CD14-positive monocyte (primary cell): Measurements from ENCODE around the gene TAS2R39. TPM values are rescaled to one million over a fixed set of nuclear protein-coding genes. Genes with fewer than 3 reads are reported as not detected.

ENCODE experiments used
- DNase-seq, 3 donors: peaks; one replicate each; pipeline ENCODE4 v3.0.0-alpha.2; 2011 to 2022
- H2AFZ ChIP-seq: 2 replicates; pipeline ENCODE4 v1.6.0; 2012; ENCODE audit warnings: mild to moderate bottlenecking, low read depth, low read length, inconsistent platforms; ENCODE audit not compliant: insufficient read depth, poor library complexity, severe bottlenecking
- H3K27ac ChIP-seq, 2 donors: 1 replicate in 1 of 2; 2 replicates in 1 of 2; pipeline ENCODE4 v1.5.1; 2012 to 2013; ENCODE audit warnings: low read length in 2 of 2, control low read depth in 1 of 2, inconsistent platforms in 1 of 2, low read depth in 1 of 2, mild to moderate bottlenecking in 1 of 2
- H3K27me3 ChIP-seq, 2 donors: one replicate each; pipeline versions ENCODE4 v1.6.0 to v1.6.1; 2011 to 2013; ENCODE audit warnings: low read length in 2 of 2; ENCODE audit not compliant: control insufficient read depth in 2 of 2, insufficient read depth in 2 of 2
- H3K36me3 ChIP-seq, 2 donors: replicated peaks in 1 of 2; 1 replicate in 1 of 2; 2 replicates in 1 of 2; pipeline versions ENCODE4 v1.5.1 to v1.6.1; 2012 to 2013; ENCODE audit warnings: low read length in 2 of 2, control low read depth in 1 of 2, inconsistent platforms in 1 of 2, mild to moderate bottlenecking in 1 of 2; ENCODE audit not compliant: insufficient read depth in 2 of 2, control insufficient read depth in 1 of 2
- H3K4me1 ChIP-seq, 2 donors: 1 replicate in 1 of 2; 2 replicates in 1 of 2; pipeline versions ENCODE4 v1.5.1 to v1.6.1; 2012 to 2013; ENCODE audit warnings: low read length in 2 of 2, control low read depth in 1 of 2, inconsistent platforms in 1 of 2, mild to moderate bottlenecking in 1 of 2, moderate library complexity in 1 of 2; ENCODE audit not compliant: insufficient read depth in 2 of 2, control insufficient read depth in 1 of 2
- H3K4me2 ChIP-seq: replicated peaks from 2 replicates; pipeline ENCODE3; 2012; ENCODE audit warnings: low read length, moderate library complexity, mild to moderate bottlenecking; ENCODE audit not compliant: poor library complexity, severe bottlenecking; ENCODE audit errors: extremely low read depth
- H3K4me3 ChIP-seq, 3 experiments: fragments of 200-600 bp in 1 of 3; sonication (generic) in 1 of 3; replicated peaks in 1 of 3; 1 replicate in 2 of 3; 2 replicates in 1 of 3; pipeline ENCODE4 v1.5.1; 2011 to 2013; ENCODE audit warnings: low read length in 3 of 3, mild to moderate bottlenecking in 3 of 3, control low read depth in 2 of 3, low read depth in 2 of 3, inconsistent platforms in 1 of 3, moderate library complexity in 1 of 3
- H3K79me2 ChIP-seq: 2 replicates; pipeline ENCODE4 v1.6.0; 2012; ENCODE audit warnings: mild to moderate bottlenecking, control low read depth, inconsistent platforms, low read length, moderate library complexity; ENCODE audit not compliant: insufficient read depth
- H3K9ac ChIP-seq: 2 replicates; pipeline ENCODE4 v1.6.0; 2017; ENCODE audit warnings: low read length, mild to moderate bottlenecking; ENCODE audit not compliant: insufficient read depth, poor library complexity, severe bottlenecking
- H3K9me3 ChIP-seq, 2 donors: replicated peaks in 1 of 2; 1 replicate in 1 of 2; 2 replicates in 1 of 2; pipeline versions ENCODE4 v1.5.1 to v1.6.1; 2012 to 2013; ENCODE audit warnings: low read length in 2 of 2, control low read depth in 1 of 2; ENCODE audit not compliant: control insufficient read depth in 1 of 2, insufficient read depth in 1 of 2
- H4K20me1 ChIP-seq: 2 replicates; pipeline ENCODE4 v1.6.0; 2012; ENCODE audit warnings: mild to moderate bottlenecking, low read length, control low read depth, moderate library complexity; ENCODE audit not compliant: insufficient read depth
- H3K27ac Mint-ChIP-seq, 7 donors: one replicate each; pipeline ENCODE4 v1.8.0; 2020; ENCODE audit warnings: mild to moderate bottlenecking in 7 of 7, mixed read lengths in 7 of 7, moderate library complexity in 6 of 7, inconsistent platforms in 2 of 7
- H3K27me3 Mint-ChIP-seq, 3 donors: one replicate each; pipeline ENCODE4 v1.8.0; 2021 to 2022; ENCODE audit warnings: low read depth in 3 of 3, mild to moderate bottlenecking in 3 of 3, mixed read lengths in 3 of 3, moderate library complexity in 3 of 3, inconsistent platforms in 1 of 3
- H3K36me3 Mint-ChIP-seq, 2 donors: one replicate each; pipeline ENCODE4 v1.8.0; 2020; ENCODE audit warnings: mixed read lengths in 2 of 2, inconsistent platforms in 1 of 2, mild to moderate bottlenecking in 1 of 2
- H3K4me1 Mint-ChIP-seq: one replicate; pipeline ENCODE4 v1.8.0; 2020; ENCODE audit warnings: mild to moderate bottlenecking, mixed read lengths
- H3K4me3 Mint-ChIP-seq, 2 donors: one replicate each; pipeline ENCODE4 v1.8.0; 2020; ENCODE audit warnings: mild to moderate bottlenecking in 2 of 2, mixed read lengths in 2 of 2, moderate library complexity in 1 of 2
- H3K9me3 Mint-ChIP-seq, 7 donors: one replicate each; pipeline ENCODE4 v1.8.0; 2020 to 2022; ENCODE audit warnings: mixed read lengths in 7 of 7, mild to moderate bottlenecking in 6 of 7, moderate library complexity in 6 of 7, inconsistent platforms in 2 of 7
- WGBS: methylation state at CpG from one replicate; pipeline ENCODE4 v1.1.5; 2013; ENCODE audit warnings: missing lambda C conversion rate; ENCODE audit not compliant: insufficient coverage; 5-methylcytosine and 5-hydroxymethylcytosine counted together
- intact Hi-C, 2 donors: fragments of 100-400 bp; cut with micrococcal nuclease; formaldehyde crosslinking; loops; one replicate each; pipeline versions ENCODE4 v1.15.0 to v1.15.1; 2023
- polyA plus RNA-seq, 3 donors: library from polyadenylated mRNA; depleted of rRNA in 1 of 3; unstranded in 2 of 3; stranded (reverse) in 1 of 3; fragments of 300-500 nt in 2 of 3; fragments of >200 nt in 1 of 3; fragmentation: Illumina TruSeq in 2 of 3; gene quantifications; 1 replicate in 2 of 3; 2 replicates in 1 of 3; pipeline ENCODE4 v1.2.3, GENCODE V29; 2012 to 2021
- TF ChIP-seq, protein P1 (sequence below): fragments of 200-600 bp; IDR thresholded peaks from one replicate; pipeline ENCODE4 v1.8.0; 2022; ENCODE audit warnings: antibody characterized with exemption, mild to moderate bottlenecking

The TAS2R39 gene
- polyA plus RNA-seq, 3 donors, result not detected

DNA sequence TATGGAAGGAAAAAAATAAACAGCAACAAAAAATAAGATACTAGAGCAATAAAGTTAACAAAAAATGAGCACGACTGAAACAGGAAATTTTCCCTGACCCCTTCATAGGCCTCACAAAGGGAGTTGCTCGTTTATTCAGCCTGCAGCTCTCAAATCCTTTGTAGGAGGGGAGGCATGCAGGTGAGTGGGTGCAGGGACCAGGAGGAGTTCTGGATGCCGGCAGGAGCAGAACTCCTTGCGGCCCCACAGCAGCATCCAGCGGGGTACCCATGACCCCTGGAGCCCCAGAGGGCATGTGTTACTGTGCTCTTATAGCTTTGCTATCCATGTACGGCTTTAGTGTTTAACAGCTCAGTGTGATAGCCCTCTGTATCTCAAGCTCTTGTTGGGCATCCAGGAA lies 5.8 kb downstream of the TAS2R39 start:
- Histone ChIP-seq H3K9me3 (no peaks in the 10 kb centered on the region), H4K20me1 (no peaks in the 10 kb centered on the region), H3K4me3 (no peak overlapping the region), H3K4me1 (no peaks in the 10 kb centered on the region), H3K27me3 (no peaks in the 10 kb centered on the region), H3K4me2 (no peak overlapping the region), H2AFZ (no peak overlapping the region), H3K36me3 (no peaks in the 10 kb centered on the region), H3K9ac (no peak overlapping the region), H3K79me2 (no peaks in the 10 kb centered on the region), H3K27ac (no peak overlapping the region)
- WGBS, result 100% methylated on average over 4 of the region's 6 CpGs
- H3K36me3 Mint-ChIP-seq, result no peaks in the 10 kb centered on the region
- no peak for DNase-seq
- peaks cover 0 to 3% (median 0%) of the 10 kb centered on the region in 7 donors for H3K9me3 Mint-ChIP-seq
- intact Hi-C loops, result no loop called here
- no peaks in the 10 kb centered on the region for H3K4me1 Mint-ChIP-seq
- TF ChIP-seq, protein P1, sequence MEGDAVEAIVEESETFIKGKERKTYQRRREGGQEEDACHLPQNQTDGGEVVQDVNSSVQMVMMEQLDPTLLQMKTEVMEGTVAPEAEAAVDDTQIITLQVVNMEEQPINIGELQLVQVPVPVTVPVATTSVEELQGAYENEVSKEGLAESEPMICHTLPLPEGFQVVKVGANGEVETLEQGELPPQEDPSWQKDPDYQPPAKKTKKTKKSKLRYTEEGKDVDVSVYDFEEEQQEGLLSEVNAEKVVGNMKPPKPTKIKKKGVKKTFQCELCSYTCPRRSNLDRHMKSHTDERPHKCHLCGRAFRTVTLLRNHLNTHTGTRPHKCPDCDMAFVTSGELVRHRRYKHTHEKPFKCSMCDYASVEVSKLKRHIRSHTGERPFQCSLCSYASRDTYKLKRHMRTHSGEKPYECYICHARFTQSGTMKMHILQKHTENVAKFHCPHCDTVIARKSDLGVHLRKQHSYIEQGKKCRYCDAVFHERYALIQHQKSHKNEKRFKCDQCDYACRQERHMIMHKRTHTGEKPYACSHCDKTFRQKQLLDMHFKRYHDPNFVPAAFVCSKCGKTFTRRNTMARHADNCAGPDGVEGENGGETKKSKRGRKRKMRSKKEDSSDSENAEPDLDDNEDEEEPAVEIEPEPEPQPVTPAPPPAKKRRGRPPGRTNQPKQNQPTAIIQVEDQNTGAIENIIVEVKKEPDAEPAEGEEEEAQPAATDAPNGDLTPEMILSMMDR, result no peak
- no peak overlapping the region for H3K27ac Mint-ChIP-seq
- H3K27me3 Mint-ChIP-seq, result peaks cover 0 to 2% (median 0%) of the 10 kb centered on the region in 3 donors
- no peak overlapping the region for H3K4me3 Mint-ChIP-seq

DNA sequence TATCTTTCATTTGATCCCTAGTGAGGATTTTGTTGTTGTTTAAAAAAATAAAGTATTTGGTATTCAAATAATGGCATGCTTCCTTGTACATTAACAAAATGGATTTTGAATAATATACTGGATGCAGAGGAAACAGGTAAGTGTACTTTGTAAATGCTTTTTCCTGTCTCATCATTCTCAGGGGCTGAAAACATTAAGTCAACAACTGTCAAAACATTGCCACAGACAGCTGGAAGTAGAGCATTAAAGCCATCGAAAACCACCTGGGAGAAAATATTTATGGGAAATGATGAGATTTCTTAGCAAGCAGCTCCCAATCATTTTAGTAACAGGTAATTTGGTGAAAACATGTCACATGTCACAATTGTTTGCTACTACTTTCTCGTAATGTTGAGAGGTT lies 10.7 kb downstream of the TAS2R39 start:
- intact Hi-C loops, result no loop called here
- TF ChIP-seq, protein P1, result no peak
- no peak overlapping the region for H3K4me3 ChIP-seq
- no peak for DNase-seq
- WGBS, result no CpG with 5 or more reads among the region's 2 CpGs
- Mint-ChIP-seq H3K4me1 (no peaks in the 10 kb centered on the region), H3K27ac (no peak overlapping the region), H3K27me3 (no peaks in the 10 kb centered on the region), H3K36me3 (peaks cover 0 to 6% of the 10 kb centered on the region in 2 donors), H3K9me3 (peaks cover 3 to 10% (median 7%) of the 10 kb centered on the region in 7 donors), H3K4me3 (no peak overlapping the region)
- no peak overlapping the region for H3K4me2 ChIP-seq
- no peaks in the 10 kb centered on the region for H4K20me1 ChIP-seq
- H3K79me2 ChIP-seq, result no peaks in the 10 kb centered on the region
- no peaks in the 10 kb centered on the region for H3K27me3 ChIP-seq
- no peak overlapping the region for H2AFZ ChIP-seq
- no peak overlapping the region for H3K27ac ChIP-seq
- no peaks in the 10 kb centered on the region for H3K9me3 ChIP-seq
- H3K9ac ChIP-seq, result no peak overlapping the region
- H3K4me1 ChIP-seq, result no peaks in the 10 kb centered on the region
- no peaks in the 10 kb centered on the region for H3K36me3 ChIP-seq
